ENCODE results near the gene ZNF511. TPM values are rescaled to one million over a fixed set of nuclear protein-coding genes. Genes with fewer than 3 reads are reported as not detected.

The ZNF511 gene
- total and polyA plus RNA-seq, 9 of the 15 experiments (the other 6 are each of a cell fraction or from before 2014, with no cell fraction given): 0.61 to 69.3 (median 40.1) TPM

- H3K27ac ChIP-seq (ENCODE audit: extremely low read depth, low read depth, low read length): no peak overlapping the region
- in situ Hi-C loops (cut with MboI) (no loop called here), intact Hi-C loops (cut with micrococcal nuclease) (loop anchor here (5.0 kb wide), 1 partner anchor 33 kb away; the partner anchor contains the start of gene MTG1)
- peaks cover 15 to 62% of the 10 kb centered on the region in 2 experiments for H3K4me1 ChIP-seq (replicated peaks in 1 of 2; ENCODE audit: control insufficient read depth in 2 of 2, insufficient read depth in 2 of 2, low read length in 2 of 2)
- 78% methylated on average over 10 of the region's 11 CpGs for WGBS (ENCODE audit: insufficient coverage, low coverage, missing lambda C conversion rate)
- ChIA-PET POLR2A (no interaction called here), CTCF (ENCODE audit: low intra/inter-chr PET ratio) (no interaction called here)
- FAIRE-seq (no peak), ATAC-seq (no peak), DNase-seq (ENCODE audit: extremely low read depth in 1 of 4, low spot score in 3 of 4) (no peak)
- H4K20me1 ChIP-seq (replicated peaks; ENCODE audit: control insufficient read depth, insufficient read depth, low read length): no peaks in the 10 kb centered on the region
- BruUV-seq (replicated peaks): no TSS peak
- no peak overlapping the region for H2AFZ ChIP-seq (ENCODE audit: low read depth, low read length)
- no peaks in the 10 kb centered on the region for H3K9me3 ChIP-seq (replicated peaks; ENCODE audit: control insufficient read depth, insufficient read depth, low read depth, low read length)
- no peak overlapping the region for H3K9ac ChIP-seq (ENCODE audit: insufficient read depth in 1 of 2, low read depth in 2 of 2, low read length in 2 of 2)
- H3K36me3 ChIP-seq (ENCODE audit: control insufficient read depth, insufficient read depth, low read length): peaks cover 29% of the 10 kb centered on the region; the same call in 1 of the 3 replicates
- H3K27me3 ChIP-seq (ENCODE audit: control insufficient read depth in 2 of 2, insufficient read depth in 2 of 2, low read length in 2 of 2): no peaks in the 10 kb centered on the region
- H3K9me1 ChIP-seq (ENCODE audit: control insufficient read depth, insufficient read depth, low read length): no peaks in the 10 kb centered on the region
- TF ChIP-seq BRF2 (IDR thresholded peaks at IDR 0.05; ENCODE audit: borderline replicate concordance, insufficient read depth, insufficient read length) (no peak), CEBPB (tag; IDR thresholded peaks at IDR 0.05) (no peak), KLF1 (tag; IDR thresholded peaks at IDR 0.05) (no peak), MYBL2 (IDR thresholded peaks at IDR 0.05; ENCODE audit: low read depth) (no peak), MYBL2 (CRISPR knock-in tag; IDR thresholded peaks at IDR 0.05; ENCODE audit: borderline replicate concordance) (no peak), ZNF444 (CRISPR knock-in tag; IDR thresholded peaks at IDR 0.05) (no peak), CXXC5 (CRISPR knock-in tag; IDR thresholded peaks at IDR 0.05) (no peak), ZNF140 (CRISPR knock-in tag; IDR thresholded peaks at IDR 0.05) (no peak), ELF1 (tag; IDR thresholded peaks at IDR 0.05) (no peak), ZNF639 (CRISPR knock-in tag; conservative IDR thresholded peaks at IDR 0.05 in 1 of 2, IDR thresholded peaks at IDR 0.05 in 1 of 2) (no peak), FIP1L1 (IDR thresholded peaks at IDR 0.05; ENCODE audit: low read depth, low read length, poor library complexity, severe bottlenecking) (no peak), FOXJ3 (CRISPR knock-in tag; IDR thresholded peaks at IDR 0.05) (no peak)
- TF ChIP-seq, protein P1, sequence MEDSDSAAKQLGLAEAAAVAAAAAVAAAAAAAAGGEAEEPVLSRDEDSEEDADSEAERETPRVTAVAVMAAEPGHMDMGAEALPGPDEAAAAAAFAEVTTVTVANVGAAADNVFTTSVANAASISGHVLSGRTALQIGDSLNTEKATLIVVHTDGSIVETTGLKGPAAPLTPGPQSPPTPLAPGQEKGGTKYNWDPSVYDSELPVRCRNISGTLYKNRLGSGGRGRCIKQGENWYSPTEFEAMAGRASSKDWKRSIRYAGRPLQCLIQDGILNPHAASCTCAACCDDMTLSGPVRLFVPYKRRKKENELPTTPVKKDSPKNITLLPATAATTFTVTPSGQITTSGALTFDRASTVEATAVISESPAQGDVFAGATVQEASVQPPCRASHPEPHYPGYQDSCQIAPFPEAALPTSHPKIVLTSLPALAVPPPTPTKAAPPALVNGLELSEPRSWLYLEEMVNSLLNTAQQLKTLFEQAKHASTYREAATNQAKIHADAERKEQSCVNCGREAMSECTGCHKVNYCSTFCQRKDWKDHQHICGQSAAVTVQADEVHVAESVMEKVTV (CRISPR knock-in tag; IDR thresholded peaks at IDR 0.05): no peak
- TF ChIP-seq, protein P2, sequence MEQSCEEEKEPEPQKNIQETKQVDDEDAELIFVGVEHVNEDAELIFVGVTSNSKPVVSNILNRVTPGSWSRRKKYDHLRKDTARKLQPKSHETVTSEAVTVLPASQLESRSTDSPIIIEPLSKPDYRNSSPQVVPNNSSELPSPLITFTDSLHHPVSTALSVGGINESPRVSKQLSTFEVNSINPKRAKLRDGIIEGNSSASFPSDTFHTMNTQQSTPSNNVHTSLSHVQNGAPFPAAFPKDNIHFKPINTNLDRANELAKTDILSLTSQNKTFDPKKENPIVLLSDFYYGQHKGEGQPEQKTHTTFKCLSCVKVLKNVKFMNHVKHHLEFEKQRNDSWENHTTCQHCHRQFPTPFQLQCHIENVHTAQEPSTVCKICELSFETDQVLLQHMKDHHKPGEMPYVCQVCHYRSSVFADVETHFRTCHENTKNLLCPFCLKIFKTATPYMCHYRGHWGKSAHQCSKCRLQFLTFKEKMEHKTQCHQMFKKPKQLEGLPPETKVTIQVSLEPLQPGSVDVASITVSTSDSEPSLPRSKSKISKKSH (CRISPR knock-in tag; IDR thresholded peaks at IDR 0.05): no peak
- TF ChIP-seq, protein P3, sequence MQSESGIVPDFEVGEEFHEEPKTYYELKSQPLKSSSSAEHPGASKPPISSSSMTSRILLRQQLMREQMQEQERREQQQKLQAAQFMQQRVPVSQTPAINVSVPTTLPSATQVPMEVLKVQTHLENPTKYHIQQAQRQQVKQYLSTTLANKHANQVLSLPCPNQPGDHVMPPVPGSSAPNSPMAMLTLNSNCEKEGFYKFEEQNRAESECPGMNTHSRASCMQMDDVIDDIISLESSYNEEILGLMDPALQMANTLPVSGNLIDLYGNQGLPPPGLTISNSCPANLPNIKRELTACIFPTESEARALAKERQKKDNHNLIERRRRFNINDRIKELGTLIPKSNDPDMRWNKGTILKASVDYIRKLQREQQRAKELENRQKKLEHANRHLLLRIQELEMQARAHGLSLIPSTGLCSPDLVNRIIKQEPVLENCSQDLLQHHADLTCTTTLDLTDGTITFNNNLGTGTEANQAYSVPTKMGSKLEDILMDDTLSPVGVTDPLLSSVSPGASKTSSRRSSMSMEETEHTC (IDR thresholded peaks at IDR 0.05): no peak
- H3K4me3 ChIP-seq: no peak overlapping the region
- H3K4me2 ChIP-seq (ENCODE audit: insufficient read depth, low read length): no peak overlapping the region
- H3K79me2 ChIP-seq (ENCODE audit: control insufficient read depth, insufficient read depth, low read length): peaks cover 12% of the 10 kb centered on the region
Measured at GRCh38 chr10:133358925-133359310, 50.2 kb downstream of the ZNF511 start.

All from K562 (cell line).